Naive thymus-derived CD4-positive, alpha-beta T cell (primary cell): ENCODE data around the gene DGAT2. TPM values are rescaled to one million over a fixed set of nuclear protein-coding genes. Genes with fewer than 3 reads are reported as not detected.

Experiments used
- ATAC-seq: fragments of 150-1000 bp; cut with Tn5 transposase; 2 replicates; pipeline ENCODE4 v1.10.0; 2021; ENCODE audit warnings: mild to moderate bottlenecking, moderate library complexity
- CTCF ChIA-PET: fragments of 350-600 bp; sonication (Branson Sonifier 250); formaldehyde crosslinking; loops from one replicate; lab custom pipeline; 2021; ENCODE audit warnings: antibody characterized with exemption; lab: Charles Lee
- POLR2A ChIA-PET: fragments of 350-600 bp; sonication (Branson Sonifier 250); formaldehyde crosslinking; loops from one replicate; lab custom pipeline; 2021; ENCODE audit warnings: antibody characterized with exemption, inconsistent platforms; lab: Charles Lee
- DNase-seq, 9 donors: peaks; one replicate each; pipeline versions ENCODE4 v3.0.0 to v3.0.0-alpha.2; 2020 to 2022; ENCODE audit warnings: mixed read lengths in 1 of 9
- H3K27ac ChIP-seq: one replicate; pipeline ENCODE4 v1.7.0; 2013; ENCODE audit warnings: mild to moderate bottlenecking, low read depth, low read length, moderate library complexity
- H3K27me3 ChIP-seq, 2 donors: one replicate each; pipeline ENCODE4 v1.7.0; 2013; ENCODE audit warnings: low read length in 2 of 2, mild to moderate bottlenecking in 2 of 2, moderate library complexity in 2 of 2; ENCODE audit not compliant: control insufficient read depth in 2 of 2, insufficient read depth in 2 of 2
- H3K36me3 ChIP-seq, 3 experiments: 1 replicate in 2 of 3; 2 replicates in 1 of 3; pipeline ENCODE4 v1.7.0; 2013; ENCODE audit warnings: low read length in 3 of 3, mild to moderate bottlenecking in 3 of 3, moderate library complexity in 1 of 3; ENCODE audit not compliant: insufficient read depth in 3 of 3, control insufficient read depth in 2 of 3
- H3K4me1 ChIP-seq, 2 donors: one replicate each; pipeline ENCODE4 v1.7.0; 2013; ENCODE audit warnings: low read length in 2 of 2, mild to moderate bottlenecking in 2 of 2, moderate library complexity in 1 of 2; ENCODE audit not compliant: control insufficient read depth in 2 of 2, insufficient read depth in 2 of 2
- H3K4me3 ChIP-seq: 2 replicates; pipeline ENCODE4 v1.7.0; 2013; ENCODE audit warnings: mild to moderate bottlenecking, low read length
- H3K9me3 ChIP-seq, 3 experiments: 1 replicate in 2 of 3; 2 replicates in 1 of 3; pipeline ENCODE4 v1.7.0; 2013; ENCODE audit warnings: low read length in 3 of 3; ENCODE audit not compliant: control insufficient read depth in 2 of 3
- H3K27ac Mint-ChIP-seq, 9 donors: one replicate each; pipeline ENCODE4 v1.8.0; 2020 to 2022; ENCODE audit warnings: mixed read lengths in 9 of 9, mild to moderate bottlenecking in 8 of 9, moderate library complexity in 5 of 9, inconsistent platforms in 2 of 9
- H3K27me3 Mint-ChIP-seq, 5 donors: one replicate each; pipeline ENCODE4 v1.8.0; 2021 to 2022; ENCODE audit warnings: mixed read lengths in 5 of 5, mild to moderate bottlenecking in 1 of 5
- H3K36me3 Mint-ChIP-seq, 5 donors: one replicate each; pipeline ENCODE4 v1.8.0; 2020 to 2022; ENCODE audit warnings: mixed read lengths in 5 of 5, mild to moderate bottlenecking in 3 of 5, inconsistent platforms in 1 of 5
- H3K4me1 Mint-ChIP-seq, 7 donors: one replicate each; pipeline ENCODE4 v1.8.0; 2020 to 2022; ENCODE audit warnings: mixed read lengths in 7 of 7, mild to moderate bottlenecking in 3 of 7, inconsistent platforms in 1 of 7
- H3K4me3 Mint-ChIP-seq, 10 donors: one replicate each; pipeline ENCODE4 v1.8.0; 2020 to 2022; ENCODE audit warnings: mild to moderate bottlenecking in 10 of 10, mixed read lengths in 10 of 10, moderate library complexity in 6 of 10, inconsistent platforms in 2 of 10
- H3K9me3 Mint-ChIP-seq, 11 donors: one replicate each; pipeline ENCODE4 v1.8.0; 2020 to 2022; ENCODE audit warnings: mixed read lengths in 11 of 11, mild to moderate bottlenecking in 4 of 11, inconsistent platforms in 1 of 11, moderate library complexity in 1 of 11
- intact Hi-C, 2 donors: fragments of 100-400 bp; cut with micrococcal nuclease; formaldehyde crosslinking; loops; one replicate each; pipeline ENCODE4 v1.15.1; 2023
- polyA plus RNA-seq, 2 donors: library from polyadenylated mRNA; unstranded; fragments of 300-500 nt; fragmentation: Illumina TruSeq; gene quantifications; one replicate each; pipeline ENCODE4 v1.2.3, GENCODE V29; 2021
- total RNA-seq, 6 experiments: library from RNA in 5 of 6; stranded (reverse) in 5 of 6; gene quantifications; 1 replicate in 5 of 6; 2 replicates in 1 of 6; pipeline ENCODE4 v1.2.3 and lab custom pipeline; 2021 to 2026

The DGAT2 gene
- total and polyA plus RNA-seq, 7 experiments from 2014 or later, result 0.30 to 8.5 (median 0.58) TPM

- DNase-seq (no peak), ATAC-seq (no peak)
- Histone ChIP-seq H3K27ac (no peak overlapping the region), H3K4me3 (no peak overlapping the region), H3K36me3 (peaks cover 0 to 8% (median 0%) of the 10 kb centered on the region in 3 experiments), H3K9me3 (no peaks in the 10 kb centered on the region), H3K27me3 (no peaks in the 10 kb centered on the region), H3K4me1 (peaks cover 0 to 4% of the 10 kb centered on the region in 2 donors)
- Mint-ChIP-seq H3K36me3 (peaks cover 0 to 28% (median 12%) of the 10 kb centered on the region in 5 donors), H3K9me3 (peaks cover 0 to 2% (median 0%) of the 10 kb centered on the region in 11 donors), H3K4me1 (peaks cover 16 to 45% (median 36%) of the 10 kb centered on the region in 7 donors), H3K4me3 (no peak overlapping the region), H3K27ac (peak overlapping the region in 1 of 9 donors; percentile 8), H3K27me3 (no peaks in the 10 kb centered on the region)
- intact Hi-C loops, result loop anchor here in 1 of 2 donors (5.0 kb wide), 1 partner anchor 33 kb away; the partner anchor contains the start of gene UVRAG
- CTCF ChIA-PET, result no interaction called here
- POLR2A ChIA-PET, result no interaction called here
These were observed 81.3 kb downstream of the DGAT2 start for GRCh38 chr11:75849894-75850293.

GRCh38 chr11:75850787-75851186 lies 82.2 kb downstream of the DGAT2 start:
- Mint-ChIP-seq H3K27ac (peak overlapping the region in 4 of 9 donors; percentile 7 to 74 (median 10)), H3K9me3 (peaks cover 0 to 2% (median 0%) of the 10 kb centered on the region in 11 donors), H3K27me3 (no peaks in the 10 kb centered on the region), H3K4me3 (no peak overlapping the region), H3K4me1 (peaks cover 16 to 48% (median 30%) of the 10 kb centered on the region in 7 donors), H3K36me3 (peaks cover 0 to 30% (median 19%) of the 10 kb centered on the region in 5 donors)
- H3K27me3 ChIP-seq, result no peaks in the 10 kb centered on the region
- ChIA-PET POLR2A (no interaction called here), CTCF (no interaction called here)
- no peak overlapping the region for H3K27ac ChIP-seq
- no peak overlapping the region for H3K4me3 ChIP-seq
- peaks cover 0 to 8% (median 0%) of the 10 kb centered on the region in 3 experiments for H3K36me3 ChIP-seq
- intact Hi-C loops, result loop anchor here in 1 of 2 donors (5.0 kb wide), 1 partner anchor 33 kb away; the partner anchor contains the start of gene UVRAG
- H3K9me3 ChIP-seq, result no peaks in the 10 kb centered on the region
- ATAC-seq, result no peak
- peaks cover 0 to 4% of the 10 kb centered on the region in 2 donors for H3K4me1 ChIP-seq
- no peak for DNase-seq

Other genes with a start within 250 kb of the DGAT2 start
- gene GDPD5, start 242.8 kb upstream of the DGAT2 start, total RNA-seq, result 10 to 100 TPM; 18.0 to 50.3 (median 24.7) TPM
- 1 to 10 TPM; 3.9 to 7.1 TPM for gene GDPD5, start 242.8 kb upstream of the DGAT2 start, polyA plus RNA-seq
- 10 to 100 TPM in 3 of 5 experiments, 1 to 10 TPM in 2; 5.1 to 19.9 (median 13.2) TPM for gene SERPINH1, start 206.5 kb upstream of the DGAT2 start, total RNA-seq
- 1 to 10 TPM; 2.9 to 7.8 TPM for gene SERPINH1, start 206.5 kb upstream of the DGAT2 start, polyA plus RNA-seq
- gene MAP6, start 99.7 kb upstream of the DGAT2 start, total RNA-seq, result 1 to 10 TPM in 1 of 5 experiments, not detected in 4; 2.7 TPM
- not detected for gene MAP6, start 99.7 kb upstream of the DGAT2 start, polyA plus RNA-seq
- gene MOGAT2, start 50.9 kb upstream of the DGAT2 start, total RNA-seq, result not detected
- gene MOGAT2, start 50.9 kb upstream of the DGAT2 start, polyA plus RNA-seq, result not detected
- gene UVRAG, start 46.4 kb downstream of the DGAT2 start, total RNA-seq, result 10 to 100 TPM; 24.0 to 46.1 (median 25.4) TPM
- 10 to 100 TPM; 12.3 to 14.7 TPM for gene UVRAG, start 46.4 kb downstream of the DGAT2 start, polyA plus RNA-seq